GM12878 (cell line): ENCODE data around the gene TADA2A. TPM values are rescaled to one million over a fixed set of nuclear protein-coding genes. Genes with fewer than 3 reads are reported as not detected.

ENCODE experiments used
- ATAC-seq: fragments of 200-7000 bp; cut with Tn5 transposase; 3 replicates; pipeline ENCODE4 v1.9.1; 2020; ENCODE audit warnings: mild to moderate bottlenecking, moderate library complexity
- BruUV-seq: library from RNA; stranded (reverse); fragments of 400-500 nt; replicated peaks from 2 replicates; lab custom pipeline; 2021; lab: Mats Ljungman, UMichigan
- CTCF ChIA-PET: fragments of 300-600 bp; sonication (Branson Sonifier 250); formaldehyde crosslinking; extraction: SDS; loops from one replicate; lab custom pipeline; 2021; ENCODE audit warnings: inconsistent platforms; lab: Yijun Ruan, JAX
- POLR2A ChIA-PET: fragments of 350-600 bp; formaldehyde crosslinking; extraction: SDS; loops from one replicate; lab custom pipeline; 2021; ENCODE audit warnings: inconsistent platforms; lab: Charles Lee
- RAD21 ChIA-PET: fragments of 300-600 bp; sonication (Branson Sonifier 250); formaldehyde crosslinking; loops from one replicate; lab custom pipeline; 2023; ENCODE audit warnings: antibody characterized with exemption; ENCODE audit not compliant: unreplicated experiment; lab: Charles Lee
- SMC1A ChIA-PET: fragments of 300-600 bp; sonication (Branson Sonifier 250); formaldehyde crosslinking; loops from one replicate; lab custom pipeline; 2023; ENCODE audit not compliant: unreplicated experiment, uncharacterized antibody; lab: Charles Lee
- DNase-seq: peaks from one replicate; pipeline ENCODE4 v3.0.0-alpha.2; 2011; ENCODE audit warnings: low read depth, low spot score
- FAIRE-seq: peaks from 3 replicates; lab custom pipeline; 2011; peaks lifted over from hg19 to GRCh38; lab: Jason Lieb, UNC
- H2AFZ ChIP-seq: 2 replicates; pipeline ENCODE4 v1.6.0; 2011; ENCODE audit warnings: low read depth, low read length, control low read depth; ENCODE audit not compliant: control insufficient read depth
- H3K27ac ChIP-seq: 2 replicates; pipeline ENCODE4 v1.5.1; 2011; ENCODE audit warnings: control low read depth; ENCODE audit not compliant: control insufficient read depth, insufficient read depth
- H3K27me3 ChIP-seq, 2 experiments: replicated peaks in 1 of 2; 2 replicates each; pipeline versions ENCODE4 v1.6.0 to v1.6.1; 2011; ENCODE audit warnings: low read length in 1 of 2; ENCODE audit not compliant: control insufficient read depth in 2 of 2, insufficient read depth in 2 of 2
- H3K36me3 ChIP-seq, 2 experiments: 2 replicates each; pipeline ENCODE4 v1.5.1; 2011; ENCODE audit warnings: low read length in 1 of 2; ENCODE audit not compliant: control insufficient read depth in 2 of 2, insufficient read depth in 2 of 2
- H3K4me1 ChIP-seq: 2 replicates; pipeline ENCODE4 v1.6.1; 2011; ENCODE audit warnings: mild to moderate bottlenecking, low read length, moderate library complexity, mixed read lengths; ENCODE audit not compliant: control insufficient read depth, insufficient read depth
- H3K4me2 ChIP-seq: 2 replicates; pipeline ENCODE4 v1.6.0; 2011; ENCODE audit warnings: control low read depth; ENCODE audit not compliant: control insufficient read depth, insufficient read depth
- H3K4me3 ChIP-seq: fragments of 200-600 bp; sonication (generic); 2 replicates; pipeline ENCODE4 v1.5.1; 2016
- H3K79me2 ChIP-seq: 2 replicates; pipeline ENCODE4 v1.6.0; 2011; ENCODE audit warnings: low read length; ENCODE audit not compliant: control insufficient read depth, insufficient read depth
- H3K9ac ChIP-seq: 2 replicates; pipeline ENCODE4 v1.8.0; 2011; ENCODE audit warnings: low read length, control low read depth, mixed read lengths; ENCODE audit not compliant: control insufficient read depth, insufficient read depth
- H3K9me3 ChIP-seq: replicated peaks from 3 replicates; pipeline ENCODE4 v1.5.1; 2011; ENCODE audit warnings: mild to moderate bottlenecking, low read length; ENCODE audit not compliant: control insufficient read depth, insufficient read depth
- H4K20me1 ChIP-seq: 2 replicates; pipeline ENCODE4 v1.6.0; 2011; ENCODE audit not compliant: control insufficient read depth, insufficient read depth
- ATF7 ChIP-seq: fragments of 450-650 bp; IDR thresholded peaks from 2 replicates; pipeline ENCODE4 v1.6.1; 2016; ENCODE audit warnings: low read depth, mild to moderate bottlenecking
- JUNB ChIP-seq: IDR thresholded peaks from 2 replicates; pipeline ENCODE4 v1.6.1; 2016; ENCODE audit warnings: antibody characterized with exemption, mild to moderate bottlenecking
- RCOR1 ChIP-seq: conservative IDR thresholded peaks from 2 replicates; pipeline ENCODE4 v1.6.1; 2012; ENCODE audit warnings: low read depth, low read length, improper control_type of control experiment
- TCF3 ChIP-seq: IDR thresholded peaks from 2 replicates; pipeline ENCODE4 v1.6.1; 2012; ENCODE audit warnings: low read depth, mild to moderate bottlenecking, low read length, borderline replicate concordance; ENCODE audit not compliant: insufficient read depth
- ZSCAN29 ChIP-seq: fragments of 450-650 bp; IDR thresholded peaks from 2 replicates; pipeline ENCODE4 v1.6.1; 2017; ENCODE audit warnings: mild to moderate bottlenecking, moderate library complexity
- WGBS: methylation state at CpG from one replicate; pipeline ENCODE4 v1.1.6; 2016; ENCODE audit warnings: low lambda C conversion rate; ENCODE audit not compliant: insufficient replicate concordance, insufficient coverage; ENCODE audit errors: missing lambda C conversion rate; 5-methylcytosine and 5-hydroxymethylcytosine counted together
- in situ Hi-C: fragments of 300-500 bp; cut with MboI; formaldehyde crosslinking; loops from 9 replicates; pipeline ENCODE4 v1.14.3; 2018; ENCODE audit warnings: mixed read lengths
- intact Hi-C: fragments of 100-400 bp; cut with micrococcal nuclease; formaldehyde crosslinking; loops from one replicate; pipeline ENCODE4 v1.14.2; 2022; ENCODE audit not compliant: unreplicated experiment
- polyA plus RNA-seq, 11 experiments: library from polyadenylated mRNA; depleted of rRNA in 4 of 11; unstranded in 6 of 11; stranded (reverse) in 5 of 11; fragments of >200 nt; fragmentation: Nextera tagmentation in 4 of 11; fragmentation: Illumina TruSeq in 1 of 11; extraction: Ambion mirVana in 4 of 11; extraction: Trizol in 1 of 11; gene quantifications; 1 replicate in 1 of 11; 2 replicates in 10 of 11; pipeline versions ENCODE4 v1.2.1 to v1.2.3, GENCODE V29; 2011 to 2016; ENCODE audit warnings: inconsistent platforms in 2 of 11, missing spikeins in 2 of 11, low read depth in 1 of 11
- total RNA-seq, 4 experiments: library from RNA; depleted of rRNA in 3 of 4; stranded (reverse); fragments of >200 nt in 3 of 4; fragmentation: Illumina TruSeq in 1 of 4; extraction: Trizol in 1 of 4; gene quantifications; 2 replicates each; pipeline versions ENCODE4 v1.2.1 to v1.2.3, GENCODE V29; 2013 to 2021

The TADA2A gene
- total and polyA plus RNA-seq, 10 of the 15 experiments (the other 5 are each of a cell fraction or from before 2014, with no cell fraction given) = 19.6 to 43.8 (median 34.1) TPM

DNA sequence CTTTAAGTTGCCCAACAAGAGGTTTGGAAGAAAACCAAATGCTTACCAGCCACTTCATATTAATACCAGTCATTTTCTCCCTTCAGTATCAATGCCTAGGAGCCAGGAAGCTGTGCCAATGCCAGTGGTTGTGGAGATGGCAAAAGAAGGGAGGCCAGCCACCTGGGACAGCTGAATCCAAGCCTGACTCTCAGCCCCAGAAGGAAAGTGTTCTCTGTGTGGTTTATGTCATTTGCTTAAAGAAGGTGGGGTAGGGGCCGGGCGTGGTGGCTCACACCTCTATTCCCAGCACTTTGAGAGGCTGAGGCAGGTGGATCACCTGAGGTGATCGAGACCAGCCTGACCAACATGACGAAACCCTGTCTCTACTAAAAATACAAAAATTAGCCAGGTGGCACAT lies 17.5 kb upstream of the TADA2A start:
- Histone ChIP-seq H2AFZ (no peak overlapping the region), H3K27me3 (no peaks in the 10 kb centered on the region), H3K27ac (no peak overlapping the region), H3K79me2 (no peaks in the 10 kb centered on the region), H3K36me3 (no peaks in the 10 kb centered on the region), H3K9me3 (no peaks in the 10 kb centered on the region), H3K4me1 (peaks cover 26% of the 10 kb centered on the region), H3K4me2 (no peak overlapping the region), H3K9ac (no peak overlapping the region), H3K4me3 (no peak overlapping the region), H4K20me1 (no peaks in the 10 kb centered on the region)
- POLR2A ChIA-PET = no interaction called here
- FAIRE-seq = no peak
- CTCF ChIA-PET = interaction anchor here (4.3 kb wide), 1 partner anchor 13 kb away, joined by 25 read pairs; the partner anchor contains the start of gene C17orf78
- TF ChIP-seq ZSCAN29 = no peak
- TF ChIP-seq TCF3 = no peak
- no peak for TF ChIP-seq ATF7
- WGBS = 95% methylated on average over 4 of the region's 4 CpGs
- DNase-seq = no peak
- no peak for ATAC-seq
- SMC1A ChIA-PET = interaction anchor here (4.9 kb wide), 1 partner anchor 15 kb away, joined by 27 read pairs; no protein-coding TSS in a partner anchor
- intact Hi-C loops (no loop called here), in situ Hi-C loops (no loop called here)
- no TSS peak for BruUV-seq
- RAD21 ChIA-PET = no interaction called here

- Histone ChIP-seq H3K4me3 (no peak overlapping the region), H2AFZ (no peak overlapping the region), H3K27ac (peak overlapping the region; percentile 71; the same call in 1 of the 2 replicates), H3K4me1 (peaks cover 26% of the 10 kb centered on the region), H3K9me3 (no peaks in the 10 kb centered on the region), H3K4me2 (peak overlapping the region; percentile 81; the same call in 1 of the 2 replicates), H3K36me3 (no peaks in the 10 kb centered on the region), H4K20me1 (no peaks in the 10 kb centered on the region), H3K27me3 (no peaks in the 10 kb centered on the region), H3K79me2 (no peaks in the 10 kb centered on the region), H3K9ac (no peak overlapping the region)
- CTCF ChIA-PET = interaction anchor here (0.9 to 4.3 kb wide), 8 partner anchors 12 to 425 kb away, joined by 3 to 54 read pairs (median 8); partner anchors contain the start of gene C17orf78
- in situ Hi-C loops = no loop called here
- RAD21 ChIA-PET = interaction anchor here (1.2 to 6.4 kb wide), 5 partner anchors 11 to 55 kb away, joined by 3 to 65 read pairs (median 5); partner anchors contain the start of gene C17orf78
- 91% methylated on average over 6 of the region's 6 CpGs for WGBS
- ATAC-seq (no peak), FAIRE-seq (no peak), DNase-seq (no peak)
- intact Hi-C loops = no loop called here
- SMC1A ChIA-PET = interaction anchor here (1.2 to 6.3 kb wide), 6 partner anchors 8 to 60 kb away, joined by 4 to 81 read pairs (median 6); partner anchors contain the start of gene C17orf78
- POLR2A ChIA-PET = no interaction called here
- no TSS peak for BruUV-seq
- TF ChIP-seq RCOR1 = no peak
- TF ChIP-seq JUNB = 0 out of 2 replicates have a peak, but pooled peaks have one; percentile 10
Measured at GRCh38 chr17:37391146-37391545, 15.5 kb upstream of the TADA2A start.
